Neural cell (in vitro differentiated cells): Measurements from ENCODE around the gene UBE2L3. TPM values are rescaled to one million over a fixed set of nuclear protein-coding genes. Genes with fewer than 3 reads are reported as not detected.

ENCODE experiments used
- H2AFZ ChIP-seq: fragments of 200-600, 300-800 bp; sonication (generic), shearing (Covaris generic); 2 replicates; pipeline ENCODE4 v1.6.0; 2014; ENCODE audit warnings: low read depth, mild to moderate bottlenecking, antibody characterized with exemption, low read length, moderate library complexity
- H3F3A ChIP-seq: fragments of 200-600 bp; shearing (Covaris generic); 2 replicates; pipeline ENCODE4 v1.6.1; 2016; ENCODE audit warnings: mild to moderate bottlenecking, moderate library complexity, mixed read lengths, antibody characterized with exemption, low read length; ENCODE audit not compliant: insufficient read depth, poor library complexity, severe bottlenecking
- H3K27ac ChIP-seq: fragments of 200-600, 300-800 bp; sonication (generic), shearing (Covaris generic); 2 replicates; pipeline ENCODE4 v1.5.1; 2014; ENCODE audit warnings: mild to moderate bottlenecking, low read length, moderate library complexity
- H3K27me3 ChIP-seq: fragments of 300-800, 200-600 bp; sonication (generic), shearing (Covaris generic); 2 replicates; pipeline ENCODE4 v1.6.0; 2014; ENCODE audit warnings: mild to moderate bottlenecking, low read depth, low read length, moderate library complexity; ENCODE audit not compliant: insufficient read depth
- H3K36me3 ChIP-seq: fragments of 300-800, 200-600 bp; sonication (generic), shearing (Covaris generic); 2 replicates; pipeline ENCODE4 v1.5.1; 2014; ENCODE audit warnings: mild to moderate bottlenecking, antibody characterized with exemption, low read length, moderate library complexity; ENCODE audit not compliant: insufficient read depth
- H3K4me2 ChIP-seq: fragments of 300-800, 200-600 bp; sonication (generic), shearing (Covaris generic); 2 replicates; pipeline ENCODE4 v1.6.0; 2014; ENCODE audit warnings: mild to moderate bottlenecking, low read length
- H3K4me3 ChIP-seq: fragments of 300-800, 200-600 bp; sonication (generic), shearing (Covaris generic); 2 replicates; pipeline ENCODE4 v1.5.1; 2014; ENCODE audit warnings: mild to moderate bottlenecking, low read length, moderate library complexity
- H3K79me2 ChIP-seq: fragments of 200-600 bp; shearing (Covaris generic); replicated peaks from 2 replicates; pipeline ENCODE4 v1.6.0; 2014; ENCODE audit warnings: mild to moderate bottlenecking, low read length, moderate library complexity; ENCODE audit not compliant: insufficient read depth
- H3K9ac ChIP-seq: fragments of 300-800, 200-600 bp; sonication (generic), shearing (Covaris generic); 2 replicates; pipeline ENCODE4 v1.6.1; 2016; ENCODE audit warnings: mild to moderate bottlenecking, low read length, mixed read lengths
- H3K9me2 ChIP-seq: fragments of 200-600 bp; shearing (Covaris generic); 2 replicates; pipeline ENCODE4 v1.6.1; 2016; ENCODE audit warnings: mild to moderate bottlenecking, low read length, mixed read lengths; ENCODE audit not compliant: insufficient read depth
- H3K9me3 ChIP-seq: fragments of 200-600, 300-800 bp; sonication (generic), shearing (Covaris generic); 2 replicates; pipeline ENCODE4 v1.6.1; 2016; ENCODE audit warnings: mild to moderate bottlenecking, mixed run types, low read length, moderate library complexity, mixed read lengths
- H4K20me1 ChIP-seq: fragments of 200-600 bp; shearing (Covaris generic); 2 replicates; pipeline ENCODE4 v1.6.1; 2016; ENCODE audit warnings: mild to moderate bottlenecking, mixed run types; ENCODE audit not compliant: insufficient read depth
- EP300 ChIP-seq: fragments of 450-650 bp; conservative IDR thresholded peaks from 2 replicates; pipeline ENCODE4 v1.6.1; 2014; ENCODE audit warnings: antibody characterized with exemption, mild to moderate bottlenecking, moderate library complexity; ENCODE audit not compliant: poor library complexity, severe bottlenecking
- EZH2 ChIP-seq: fragments of 200-600, 300-800 bp; shearing (Covaris generic), sonication (generic); IDR thresholded peaks from 2 replicates; pipeline ENCODE4 v1.6.1; 2014; ENCODE audit warnings: antibody characterized with exemption, low read length, borderline replicate concordance, mild to moderate bottlenecking; ENCODE audit not compliant: insufficient read depth, poor library complexity, severe bottlenecking
- MXI1 ChIP-seq: fragments of 450-650 bp; conservative IDR thresholded peaks from 2 replicates; pipeline ENCODE4 v1.6.1; 2014; ENCODE audit warnings: antibody characterized with exemption, mild to moderate bottlenecking; ENCODE audit not compliant: poor library complexity, severe bottlenecking
- POLR2AphosphoS5 ChIP-seq: IDR thresholded peaks from 2 replicates; pipeline ENCODE4 v1.6.1; 2012
- RAD21 ChIP-seq: fragments of 450-650 bp; conservative IDR thresholded peaks from 2 replicates; pipeline ENCODE4 v1.6.1; 2014; ENCODE audit warnings: antibody characterized with exemption, mild to moderate bottlenecking, moderate library complexity
- SMC3 ChIP-seq: fragments of 450-650 bp; conservative IDR thresholded peaks from 2 replicates; pipeline ENCODE4 v1.6.1; 2014; ENCODE audit warnings: antibody characterized with exemption, mild to moderate bottlenecking, moderate library complexity; ENCODE audit not compliant: poor library complexity
- TAF1 ChIP-seq: IDR thresholded peaks from 2 replicates; pipeline ENCODE4 v1.6.1; 2012; ENCODE audit warnings: low read depth
- polyA plus RNA-seq: library from polyadenylated mRNA; depleted of rRNA; stranded (reverse); fragments of >200 nt; gene quantifications from 2 replicates; pipeline ENCODE4 v1.2.3, GENCODE V29; 2014
- TF ChIP-seq, protein P1 (sequence below): IDR thresholded peaks from 2 replicates; pipeline ENCODE4 v1.6.1; 2012; ENCODE audit warnings: borderline replicate concordance
- TF ChIP-seq, protein P2 (sequence below): fragments of 450-650 bp; IDR thresholded peaks from 2 replicates; pipeline ENCODE4 v1.5.1; 2014; ENCODE audit warnings: antibody characterized with exemption, mild to moderate bottlenecking, moderate library complexity; ENCODE audit not compliant: poor library complexity, severe bottlenecking

Gene UBE2L3
- polyA plus RNA-seq, 1 donor from 2014 or later: 49.1 TPM

DNA sequence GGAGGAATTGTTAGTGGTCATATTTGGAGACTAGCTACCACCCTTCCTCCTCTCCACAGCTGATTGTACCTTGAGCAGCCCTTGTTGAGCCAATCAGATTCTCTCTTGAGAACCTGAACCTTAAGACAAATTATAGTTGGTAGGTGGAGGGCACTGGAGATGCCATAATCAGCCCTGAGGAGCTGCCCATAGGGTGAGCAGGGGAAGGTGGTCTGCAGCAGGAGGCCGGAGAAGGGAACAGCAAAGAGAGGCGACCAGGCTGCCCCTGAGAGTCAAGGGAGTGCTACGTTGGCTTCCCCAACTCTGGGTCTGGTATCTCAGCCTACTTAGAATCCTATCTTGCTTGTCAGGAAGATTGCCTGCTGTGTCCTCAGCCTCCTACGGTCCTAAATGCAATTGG, 71.8 kb downstream of the UBE2L3 start:
- Histone ChIP-seq H3K9ac (no peak overlapping the region), H4K20me1 (no peaks in the 10 kb centered on the region), H3K36me3 (no peaks in the 10 kb centered on the region), H3F3A (no peaks in the 10 kb centered on the region), H3K27me3 (no peaks in the 10 kb centered on the region), H3K9me2 (no peaks in the 10 kb centered on the region), H3K4me3 (no peak overlapping the region), H3K79me2 (no peaks in the 10 kb centered on the region), H3K9me3 (no peaks in the 10 kb centered on the region), H2AFZ (no peak overlapping the region), H3K27ac (no peak overlapping the region), H3K4me2 (no peak overlapping the region)
- no peak for TF ChIP-seq MXI1
- TF ChIP-seq EZH2: no peak
- TF ChIP-seq, protein P1, sequence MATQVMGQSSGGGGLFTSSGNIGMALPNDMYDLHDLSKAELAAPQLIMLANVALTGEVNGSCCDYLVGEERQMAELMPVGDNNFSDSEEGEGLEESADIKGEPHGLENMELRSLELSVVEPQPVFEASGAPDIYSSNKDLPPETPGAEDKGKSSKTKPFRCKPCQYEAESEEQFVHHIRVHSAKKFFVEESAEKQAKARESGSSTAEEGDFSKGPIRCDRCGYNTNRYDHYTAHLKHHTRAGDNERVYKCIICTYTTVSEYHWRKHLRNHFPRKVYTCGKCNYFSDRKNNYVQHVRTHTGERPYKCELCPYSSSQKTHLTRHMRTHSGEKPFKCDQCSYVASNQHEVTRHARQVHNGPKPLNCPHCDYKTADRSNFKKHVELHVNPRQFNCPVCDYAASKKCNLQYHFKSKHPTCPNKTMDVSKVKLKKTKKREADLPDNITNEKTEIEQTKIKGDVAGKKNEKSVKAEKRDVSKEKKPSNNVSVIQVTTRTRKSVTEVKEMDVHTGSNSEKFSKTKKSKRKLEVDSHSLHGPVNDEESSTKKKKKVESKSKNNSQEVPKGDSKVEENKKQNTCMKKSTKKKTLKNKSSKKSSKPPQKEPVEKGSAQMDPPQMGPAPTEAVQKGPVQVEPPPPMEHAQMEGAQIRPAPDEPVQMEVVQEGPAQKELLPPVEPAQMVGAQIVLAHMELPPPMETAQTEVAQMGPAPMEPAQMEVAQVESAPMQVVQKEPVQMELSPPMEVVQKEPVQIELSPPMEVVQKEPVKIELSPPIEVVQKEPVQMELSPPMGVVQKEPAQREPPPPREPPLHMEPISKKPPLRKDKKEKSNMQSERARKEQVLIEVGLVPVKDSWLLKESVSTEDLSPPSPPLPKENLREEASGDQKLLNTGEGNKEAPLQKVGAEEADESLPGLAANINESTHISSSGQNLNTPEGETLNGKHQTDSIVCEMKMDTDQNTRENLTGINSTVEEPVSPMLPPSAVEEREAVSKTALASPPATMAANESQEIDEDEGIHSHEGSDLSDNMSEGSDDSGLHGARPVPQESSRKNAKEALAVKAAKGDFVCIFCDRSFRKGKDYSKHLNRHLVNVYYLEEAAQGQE: no peak
- no peak for TF ChIP-seq RAD21
- TF ChIP-seq, protein P2, sequence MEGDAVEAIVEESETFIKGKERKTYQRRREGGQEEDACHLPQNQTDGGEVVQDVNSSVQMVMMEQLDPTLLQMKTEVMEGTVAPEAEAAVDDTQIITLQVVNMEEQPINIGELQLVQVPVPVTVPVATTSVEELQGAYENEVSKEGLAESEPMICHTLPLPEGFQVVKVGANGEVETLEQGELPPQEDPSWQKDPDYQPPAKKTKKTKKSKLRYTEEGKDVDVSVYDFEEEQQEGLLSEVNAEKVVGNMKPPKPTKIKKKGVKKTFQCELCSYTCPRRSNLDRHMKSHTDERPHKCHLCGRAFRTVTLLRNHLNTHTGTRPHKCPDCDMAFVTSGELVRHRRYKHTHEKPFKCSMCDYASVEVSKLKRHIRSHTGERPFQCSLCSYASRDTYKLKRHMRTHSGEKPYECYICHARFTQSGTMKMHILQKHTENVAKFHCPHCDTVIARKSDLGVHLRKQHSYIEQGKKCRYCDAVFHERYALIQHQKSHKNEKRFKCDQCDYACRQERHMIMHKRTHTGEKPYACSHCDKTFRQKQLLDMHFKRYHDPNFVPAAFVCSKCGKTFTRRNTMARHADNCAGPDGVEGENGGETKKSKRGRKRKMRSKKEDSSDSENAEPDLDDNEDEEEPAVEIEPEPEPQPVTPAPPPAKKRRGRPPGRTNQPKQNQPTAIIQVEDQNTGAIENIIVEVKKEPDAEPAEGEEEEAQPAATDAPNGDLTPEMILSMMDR: no peak
- no peak for TF ChIP-seq SMC3
- no peak for TF ChIP-seq EP300
- TF ChIP-seq TAF1: no peak
- TF ChIP-seq POLR2AphosphoS5: no peak

DNA sequence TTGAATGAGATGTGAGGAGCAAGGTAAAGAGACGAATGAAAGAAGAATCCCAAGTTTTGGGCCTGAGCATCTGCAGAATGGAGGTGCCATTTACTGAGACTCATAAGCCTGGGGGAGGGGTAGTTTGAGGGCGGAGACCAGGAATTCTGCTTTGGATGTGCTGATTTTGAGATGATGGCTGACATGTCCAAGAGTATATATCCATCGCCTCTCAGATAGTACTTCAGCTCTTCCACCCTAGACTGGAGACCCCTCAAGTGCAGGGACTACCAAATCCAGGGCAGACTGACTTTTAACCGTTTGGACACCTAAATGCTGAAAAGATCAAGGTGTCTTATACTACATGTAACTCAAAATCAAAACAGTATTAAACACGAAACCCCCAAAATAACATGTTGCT, 73.3 kb downstream of the UBE2L3 start:
- no peak overlapping the region for H3K4me2 ChIP-seq

More for the DNA sequence above, 73.3 kb downstream of the UBE2L3 start:
- Histone ChIP-seq H3K27ac (no peak overlapping the region), H4K20me1 (no peaks in the 10 kb centered on the region), H3K27me3 (no peaks in the 10 kb centered on the region), H3K36me3 (no peaks in the 10 kb centered on the region), H3K4me3 (no peak overlapping the region), H3K9ac (no peak overlapping the region), H3K9me3 (no peaks in the 10 kb centered on the region), H3F3A (no peaks in the 10 kb centered on the region), H2AFZ (no peak overlapping the region), H3K79me2 (no peaks in the 10 kb centered on the region), H3K9me2 (no peaks in the 10 kb centered on the region)
- TF ChIP-seq RAD21 (no peak), SMC3 (no peak), POLR2AphosphoS5 (no peak), EZH2 (no peak), EP300 (no peak), TAF1 (no peak), MXI1 (no peak)
- TF ChIP-seq, protein P2: no peak
- TF ChIP-seq, protein P1: no peak
